Endothelial cell of umbilical vein (primary cell): Measurements from ENCODE around the gene FREM3. TPM values are rescaled to one million over a fixed set of nuclear protein-coding genes. Genes with fewer than 3 reads are reported as not detected.

Experiments
- BruUV-seq: library from RNA; stranded (reverse); fragments of 400-500 nt; replicated peaks from 2 replicates; lab custom pipeline; 2021; lab: Mats Ljungman, UMichigan
- CTCF ChIA-PET: fragments of 300-600, 350-600 bp; sonication (Branson Sonifier 250); formaldehyde crosslinking; loops from one replicate; lab custom pipeline; 2021; ENCODE audit warnings: antibody characterized with exemption, inconsistent platforms; lab: Charles Lee
- POLR2A ChIA-PET: fragments of 300-600, 350-600 bp; sonication (Branson Sonifier 250); formaldehyde crosslinking; loops from one replicate; lab custom pipeline; 2021; ENCODE audit warnings: antibody characterized with exemption, inconsistent platforms; lab: Charles Lee
- DNase-seq: peaks from one replicate; pipeline ENCODE4 v3.0.0-alpha.2; 2011; ENCODE audit warnings: low read depth, low spot score
- FAIRE-seq: peaks from 2 replicates; lab custom pipeline; 2011; peaks lifted over from hg19 to GRCh38; lab: Jason Lieb, UNC
- H2AFZ ChIP-seq: 2 replicates; pipeline ENCODE4 v1.6.0; 2012; ENCODE audit warnings: low read depth, low read length, control low read depth, inconsistent platforms
- H3K27ac ChIP-seq: 2 replicates; pipeline ENCODE4 v1.5.1; 2011; ENCODE audit warnings: low read depth, mild to moderate bottlenecking, control low read depth, low read length, moderate library complexity; ENCODE audit not compliant: insufficient read depth
- H3K27me3 ChIP-seq, 2 experiments: 2 replicates each; pipeline versions ENCODE4 v1.6.0 to v1.6.1; 2011; ENCODE audit warnings: low read length in 2 of 2, mixed read lengths in 1 of 2; ENCODE audit not compliant: control insufficient read depth in 2 of 2, insufficient read depth in 2 of 2
- H3K36me3 ChIP-seq, 2 experiments: 2 replicates in 1 of 2; 3 replicates in 1 of 2; pipeline ENCODE4 v1.5.1; 2011; ENCODE audit warnings: low read length in 2 of 2, mild to moderate bottlenecking in 1 of 2, moderate library complexity in 1 of 2; ENCODE audit not compliant: control insufficient read depth in 2 of 2, insufficient read depth in 2 of 2; ENCODE audit errors: extremely low read depth in 1 of 2
- H3K4me1 ChIP-seq: 3 replicates; pipeline ENCODE4 v1.5.1; 2011; ENCODE audit warnings: mild to moderate bottlenecking, low read length; ENCODE audit not compliant: control insufficient read depth, insufficient read depth; ENCODE audit errors: extremely low read depth
- H3K4me2 ChIP-seq: 2 replicates; pipeline ENCODE4 v1.6.1; 2011; ENCODE audit warnings: low read length, control low read depth, mixed read lengths; ENCODE audit not compliant: insufficient read depth
- H3K4me3 ChIP-seq, 3 experiments: fragments of 200-600 bp in 1 of 3; sonication (generic), shearing (Covaris generic) in 1 of 3; replicated peaks in 1 of 3; 2 replicates each; pipeline ENCODE4 v1.5.1; 2011 to 2016; ENCODE audit warnings: control low read depth in 3 of 3, low read length in 3 of 3, mild to moderate bottlenecking in 2 of 3, inconsistent platforms in 1 of 3, low read depth in 1 of 3, moderate library complexity in 1 of 3; ENCODE audit not compliant: insufficient read depth in 1 of 3
- H3K79me2 ChIP-seq: 2 replicates; pipeline ENCODE4 v1.6.0; 2012; ENCODE audit warnings: low read length, inconsistent platforms; ENCODE audit not compliant: control insufficient read depth, insufficient read depth
- H3K9ac ChIP-seq: replicated peaks from 2 replicates; pipeline ENCODE3; 2011; ENCODE audit warnings: low read length, control low read depth; ENCODE audit not compliant: insufficient read depth; ENCODE audit errors: extremely low read depth
- H3K9me1 ChIP-seq: replicated peaks from 3 replicates; pipeline ENCODE4 v1.6.0; 2011; ENCODE audit warnings: mild to moderate bottlenecking, low read length; ENCODE audit not compliant: control insufficient read depth, insufficient read depth; ENCODE audit errors: extremely low read depth
- H3K9me3 ChIP-seq: replicated peaks from 2 replicates; pipeline ENCODE4 v1.5.1; 2012; ENCODE audit warnings: low read length, inconsistent platforms; ENCODE audit not compliant: control insufficient read depth, insufficient read depth
- H4K20me1 ChIP-seq: replicated peaks from 2 replicates; pipeline ENCODE3; 2011; ENCODE audit warnings: mild to moderate bottlenecking, low read length; ENCODE audit not compliant: control insufficient read depth, insufficient read depth; ENCODE audit errors: extremely low read depth
- FOS ChIP-seq: IDR thresholded peaks from 2 replicates; pipeline ENCODE4 v1.6.1; 2011; ENCODE audit warnings: mild to moderate bottlenecking, low read length, moderate library complexity, borderline replicate concordance; ENCODE audit not compliant: insufficient read depth
- GATA2 ChIP-seq: IDR thresholded peaks from 2 replicates; pipeline ENCODE4 v1.7.0; 2011; ENCODE audit warnings: low read depth, mild to moderate bottlenecking, moderate library complexity, mixed read lengths, low read length; ENCODE audit not compliant: insufficient read length, insufficient read depth
- JUN ChIP-seq: IDR thresholded peaks from 2 replicates; pipeline ENCODE4 v1.6.1; 2011; ENCODE audit warnings: borderline replicate concordance, low read depth; ENCODE audit not compliant: insufficient read length, insufficient read depth
- MYC ChIP-seq: IDR thresholded peaks from one replicate; pipeline ENCODE4 v1.6.1; 2011; ENCODE audit warnings: mild to moderate bottlenecking, low read depth, low read length
- POLR2A ChIP-seq: IDR thresholded peaks from 2 replicates; pipeline ENCODE4 v1.6.1; 2012; ENCODE audit warnings: low read depth, mild to moderate bottlenecking, control low read depth, low read length
- POLR2AphosphoS5 ChIP-seq: IDR thresholded peaks from 2 replicates; pipeline ENCODE4 v1.6.1; 2012; ENCODE audit warnings: low read depth, mild to moderate bottlenecking, control low read depth, low read length, moderate library complexity; ENCODE audit not compliant: insufficient read depth
- dilution Hi-C: fragments of 300-500 bp; cut with MboI; formaldehyde crosslinking; loops from one replicate; pipeline ENCODE4 v1.15.0; 2019; ENCODE audit warnings: low sequenced_read_pairs; ENCODE audit not compliant: extremely low pct_ligation_motif_present
- intact Hi-C: fragments of 100-400 bp; cut with micrococcal nuclease; formaldehyde crosslinking; loops from one replicate; pipeline ENCODE4 v1.10.0; 2022
- polyA plus RNA-seq, 4 experiments: library from polyadenylated mRNA; depleted of rRNA in 3 of 4; stranded (reverse) in 3 of 4; unstranded in 1 of 4; fragments of >200 nt; gene quantifications; 2 replicates each; pipeline versions ENCODE4 v1.2.1 to v1.2.3, GENCODE V29; 2011 to 2012; ENCODE audit warnings: missing spikeins in 1 of 4
- total RNA-seq: library from RNA; stranded (reverse); gene quantifications from 2 replicates; pipeline ENCODE4 v1.2.3, GENCODE V29; 2021
- TF ChIP-seq, protein P1 (sequence below): IDR thresholded peaks from 2 replicates; pipeline ENCODE4 v1.6.1; 2011; ENCODE audit not compliant: insufficient read depth, insufficient read length

The FREM3 gene
- total and polyA plus RNA-seq, 2 donors (not counting 3 experiments of a cell fraction or from before 2014, with no cell fraction given) = 0.04 to 0.08 TPM

DNA sequence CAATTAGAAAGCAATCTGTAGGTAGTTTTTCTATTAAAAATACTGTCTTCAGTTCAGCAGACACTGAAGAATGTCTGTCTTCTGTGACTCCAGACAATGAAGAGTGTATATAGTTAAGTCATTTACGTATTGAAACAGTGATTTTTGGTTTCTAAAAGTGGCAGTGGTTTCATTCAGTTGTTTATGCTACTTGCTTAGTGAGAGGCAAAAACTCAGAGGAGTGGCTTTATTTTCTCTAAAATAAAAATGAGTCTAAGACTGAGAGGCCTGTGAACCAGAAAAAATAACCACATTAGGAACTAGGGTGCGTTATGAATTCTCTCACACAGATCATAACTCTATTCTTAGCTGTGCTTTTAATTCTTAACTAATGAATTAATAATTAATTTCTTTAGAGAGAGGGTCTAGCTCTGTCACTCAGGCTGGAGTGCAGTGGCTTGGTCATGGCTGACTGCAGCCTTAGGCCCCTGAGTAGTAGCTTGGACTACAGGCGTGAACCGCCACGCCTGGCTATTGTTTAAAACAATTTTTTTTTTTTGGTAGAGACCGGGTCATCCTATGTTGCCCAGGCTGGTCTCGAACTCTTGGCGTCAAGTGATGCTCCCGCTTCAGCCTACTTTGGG is 31.4 kb downstream of the FREM3 start:
- dilution Hi-C loops (no loop called here), intact Hi-C loops (no loop called here)
- H3K4me3 ChIP-seq = no peak overlapping the region
- peaks cover 10% of the 10 kb centered on the region for H3K4me1 ChIP-seq
- FAIRE-seq (no peak), DNase-seq (no peak)
- no peak overlapping the region for H3K27ac ChIP-seq
- TF ChIP-seq GATA2 (no peak), MYC (no peak), POLR2A (no peak), POLR2AphosphoS5 (no peak), FOS (no peak), JUN (no peak)
- TF ChIP-seq, protein P1, sequence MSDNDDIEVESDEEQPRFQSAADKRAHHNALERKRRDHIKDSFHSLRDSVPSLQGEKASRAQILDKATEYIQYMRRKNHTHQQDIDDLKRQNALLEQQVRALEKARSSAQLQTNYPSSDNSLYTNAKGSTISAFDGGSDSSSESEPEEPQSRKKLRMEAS = no peak
- H3K9me1 ChIP-seq = no peaks in the 10 kb centered on the region
- H4K20me1 ChIP-seq = no peaks in the 10 kb centered on the region
- no TSS peak for BruUV-seq
- H2AFZ ChIP-seq = no peak overlapping the region
- no peak overlapping the region for H3K9ac ChIP-seq
- no peaks in the 10 kb centered on the region for H3K36me3 ChIP-seq
- CTCF ChIA-PET = no interaction called here
- peaks cover 0 to 2% of the 10 kb centered on the region in 2 experiments for H3K27me3 ChIP-seq
- H3K4me2 ChIP-seq = no peak overlapping the region
- H3K79me2 ChIP-seq = no peaks in the 10 kb centered on the region
- POLR2A ChIA-PET = no interaction called here
- H3K9me3 ChIP-seq = no peaks in the 10 kb centered on the region

DNA sequence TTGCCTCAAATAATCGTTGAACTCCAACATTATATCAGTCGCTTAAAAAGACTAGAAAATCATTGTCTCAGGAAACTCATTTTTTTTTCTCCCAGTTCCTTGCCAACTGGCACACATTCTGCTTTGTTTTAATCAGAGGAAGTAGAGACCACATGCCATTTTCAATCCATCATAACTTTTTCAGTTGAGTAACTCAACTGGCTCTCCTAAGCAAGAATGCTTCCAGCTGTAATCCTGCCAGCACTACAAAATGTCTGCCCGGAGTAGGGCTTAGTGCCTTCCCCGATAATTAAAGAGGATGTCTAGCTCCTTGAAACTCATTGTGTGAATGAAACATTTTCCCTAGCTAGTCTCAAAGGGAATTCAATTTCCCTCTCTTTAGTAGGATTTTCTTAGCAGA is 33.0 kb downstream of the FREM3 start:
- Histone ChIP-seq H4K20me1 (no peaks in the 10 kb centered on the region), H3K4me2 (peak overlapping the region; percentile 51), H2AFZ (peak overlapping the region; percentile 66), H3K36me3 (no peaks in the 10 kb centered on the region), H3K4me1 (peaks cover 10% of the 10 kb centered on the region), H3K79me2 (no peaks in the 10 kb centered on the region), H3K27me3 (peaks cover 0 to 2% of the 10 kb centered on the region in 2 experiments), H3K9ac (no peak overlapping the region), H3K27ac (peak overlapping the region; percentile 46), H3K4me3 (no peak overlapping the region), H3K9me1 (no peaks in the 10 kb centered on the region), H3K9me3 (no peaks in the 10 kb centered on the region)
- CTCF ChIA-PET = no interaction called here
- DNase-seq (peak; percentile 96), FAIRE-seq (peak; percentile 70)
- POLR2A ChIA-PET = no interaction called here
- TF ChIP-seq JUN (peak; percentile 24), MYC (no peak)
- dilution Hi-C loops = no loop called here
- BruUV-seq = no TSS peak
- intact Hi-C loops = no loop called here
